ENCODE results near the gene POU2F2. TPM values are rescaled to one million over a fixed set of nuclear protein-coding genes. Genes with fewer than 3 reads are reported as not detected.

POU2F2 gene
- total RNA-seq, 1 donor from 2014 or later = 6.1 TPM

DNA sequence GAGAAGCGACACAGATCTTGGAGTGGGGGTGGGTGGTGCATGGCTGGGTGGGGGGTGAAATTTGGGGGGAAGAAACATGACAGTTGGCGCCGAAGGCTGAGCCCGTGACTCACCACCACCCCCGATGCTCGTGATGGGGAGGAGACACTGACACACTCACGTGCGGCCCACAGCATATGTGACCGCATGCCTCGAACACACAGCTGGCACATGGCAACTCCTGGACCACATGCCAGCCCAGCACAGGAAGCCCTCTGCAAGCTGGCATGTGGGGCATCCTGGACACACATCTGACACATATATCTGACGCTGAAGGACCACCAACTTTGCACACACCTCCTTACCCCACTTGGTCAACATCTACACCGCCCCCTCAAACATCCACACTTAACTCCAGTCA lies 61.0 kb downstream of the POU2F2 start:
- ATAC-seq = no peak
- no peaks in the 10 kb centered on the region for H3K36me3 ChIP-seq
- no peak for DNase-seq
- TF ChIP-seq, protein P1, sequence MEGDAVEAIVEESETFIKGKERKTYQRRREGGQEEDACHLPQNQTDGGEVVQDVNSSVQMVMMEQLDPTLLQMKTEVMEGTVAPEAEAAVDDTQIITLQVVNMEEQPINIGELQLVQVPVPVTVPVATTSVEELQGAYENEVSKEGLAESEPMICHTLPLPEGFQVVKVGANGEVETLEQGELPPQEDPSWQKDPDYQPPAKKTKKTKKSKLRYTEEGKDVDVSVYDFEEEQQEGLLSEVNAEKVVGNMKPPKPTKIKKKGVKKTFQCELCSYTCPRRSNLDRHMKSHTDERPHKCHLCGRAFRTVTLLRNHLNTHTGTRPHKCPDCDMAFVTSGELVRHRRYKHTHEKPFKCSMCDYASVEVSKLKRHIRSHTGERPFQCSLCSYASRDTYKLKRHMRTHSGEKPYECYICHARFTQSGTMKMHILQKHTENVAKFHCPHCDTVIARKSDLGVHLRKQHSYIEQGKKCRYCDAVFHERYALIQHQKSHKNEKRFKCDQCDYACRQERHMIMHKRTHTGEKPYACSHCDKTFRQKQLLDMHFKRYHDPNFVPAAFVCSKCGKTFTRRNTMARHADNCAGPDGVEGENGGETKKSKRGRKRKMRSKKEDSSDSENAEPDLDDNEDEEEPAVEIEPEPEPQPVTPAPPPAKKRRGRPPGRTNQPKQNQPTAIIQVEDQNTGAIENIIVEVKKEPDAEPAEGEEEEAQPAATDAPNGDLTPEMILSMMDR (IDR thresholded peaks at IDR 0.05) = no peak
- peaks cover 33% of the 10 kb centered on the region for H3K27me3 ChIP-seq (ENCODE audit: low read depth)
- no peak overlapping the region for H3K4me3 ChIP-seq
- intact Hi-C loops (cut with DNase I) = no loop called here
- H3K4me1 ChIP-seq = no peaks in the 10 kb centered on the region
- no peak overlapping the region for H3K27ac ChIP-seq
- no peaks in the 10 kb centered on the region for H3K9me3 ChIP-seq

DNA sequence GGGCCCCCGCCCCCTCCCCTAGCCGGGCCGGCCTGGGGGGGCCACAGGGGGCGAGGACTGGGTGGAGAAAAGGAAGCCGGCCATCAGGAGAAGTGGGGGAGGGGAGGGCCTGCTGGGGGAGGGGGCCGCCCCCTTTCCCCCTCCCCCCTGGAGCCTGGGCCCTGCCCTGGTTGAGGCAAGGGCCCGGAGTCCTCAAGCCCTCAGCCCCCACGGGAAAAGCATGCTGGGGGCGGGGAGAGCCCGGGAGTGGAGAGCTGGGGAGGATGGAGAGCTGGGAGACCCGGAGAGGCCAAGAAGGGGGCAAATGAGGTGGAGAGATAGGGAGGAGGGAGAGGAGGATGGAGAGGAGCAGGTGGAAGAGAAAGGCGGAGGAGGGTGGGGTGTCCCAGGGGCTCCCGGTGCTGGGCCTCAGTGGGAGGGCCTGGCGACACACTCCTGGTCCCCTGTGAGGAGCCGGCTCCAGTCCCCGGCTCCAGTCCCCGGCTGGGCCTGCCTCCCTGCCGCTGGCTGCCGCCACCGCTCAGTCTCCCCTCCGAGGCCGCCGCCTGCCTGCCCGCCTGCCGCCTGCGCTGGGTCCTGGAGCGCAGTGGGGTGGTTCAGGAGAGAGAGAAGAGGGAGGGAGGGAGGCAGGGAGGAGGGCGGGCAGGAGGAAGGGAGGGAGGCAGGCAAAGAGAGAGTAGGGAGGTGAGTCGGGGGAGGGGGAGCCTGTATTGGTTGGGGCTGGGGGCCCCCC lies 62.5 kb downstream of the POU2F2 start, which contains the start of gene GRIK5:
Gene GRIK5, minus strand, starts transcription at position 588 of the 733 bp plus-strand sequence. CDS start 4,436 bp downstream, outside the sequence.
- no peaks in the 10 kb centered on the region for H3K36me3 ChIP-seq
- no peaks in the 10 kb centered on the region for H3K9me3 ChIP-seq
- no peaks in the 10 kb centered on the region for H3K4me1 ChIP-seq
- TF ChIP-seq, protein P1 (IDR thresholded peaks at IDR 0.05) = no peak
- peaks cover 43% of the 10 kb centered on the region for H3K27me3 ChIP-seq (ENCODE audit: low read depth)
- H3K27ac ChIP-seq = no peak within 1 kb of the TSS
- intact Hi-C loops (cut with DNase I) = no loop called here
- DNase-seq (no peak), ATAC-seq (no peak)
- H3K4me3 ChIP-seq = peak within 1 kb of the TSS; percentile 6

DNA sequence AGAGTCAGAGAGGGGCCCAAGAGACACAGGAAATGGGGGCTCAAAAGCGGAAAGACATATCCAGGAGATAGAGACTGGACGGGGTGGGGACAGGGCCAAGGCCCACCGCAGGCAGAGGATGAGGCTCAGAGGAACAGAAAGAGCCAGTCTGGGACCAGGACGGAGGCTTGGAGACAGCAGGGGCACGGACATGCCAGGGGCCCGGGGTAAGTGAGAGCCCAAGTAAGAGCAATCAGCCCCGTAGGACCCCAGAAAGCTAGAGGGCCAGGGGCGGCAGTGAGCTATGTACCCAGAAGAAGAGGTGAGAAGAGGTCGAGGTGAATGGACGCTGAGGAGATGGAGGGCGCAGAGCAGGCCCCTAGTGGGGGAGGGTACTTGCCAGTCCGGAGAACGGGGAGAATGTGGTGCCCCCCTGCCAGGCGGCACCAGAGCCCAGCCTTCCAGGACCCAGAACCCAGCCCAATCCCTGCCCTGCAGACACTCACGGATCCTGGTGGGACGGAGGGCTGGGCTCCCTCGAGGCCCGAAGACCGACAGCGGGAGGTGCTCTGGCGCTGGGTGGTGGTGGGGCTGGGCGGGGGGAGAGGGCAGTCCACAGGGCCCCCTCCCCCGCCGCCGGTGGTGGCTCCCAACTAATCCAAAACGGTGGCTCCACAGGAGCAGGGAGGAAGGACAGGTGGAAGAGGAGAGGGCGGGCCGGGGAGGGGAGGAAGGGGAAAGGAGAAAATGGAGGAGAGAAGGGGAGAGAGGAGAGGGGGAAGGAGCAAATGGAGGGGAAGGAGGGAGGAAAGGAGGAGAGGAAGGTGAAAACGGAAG lies 63.3 kb downstream of the POU2F2 start:
- TF ChIP-seq, protein P1 (IDR thresholded peaks at IDR 0.05) = no peak
- no peak for ATAC-seq
- Histone ChIP-seq H3K36me3 (no peaks in the 10 kb centered on the region), H3K4me3 (no peak overlapping the region), H3K4me1 (no peaks in the 10 kb centered on the region), H3K27me3 (ENCODE audit: low read depth) (peaks cover 43% of the 10 kb centered on the region), H3K27ac (no peak overlapping the region), H3K9me3 (no peaks in the 10 kb centered on the region)
- intact Hi-C loops (cut with DNase I) = no loop called here
- DNase-seq = no peak

DNA sequence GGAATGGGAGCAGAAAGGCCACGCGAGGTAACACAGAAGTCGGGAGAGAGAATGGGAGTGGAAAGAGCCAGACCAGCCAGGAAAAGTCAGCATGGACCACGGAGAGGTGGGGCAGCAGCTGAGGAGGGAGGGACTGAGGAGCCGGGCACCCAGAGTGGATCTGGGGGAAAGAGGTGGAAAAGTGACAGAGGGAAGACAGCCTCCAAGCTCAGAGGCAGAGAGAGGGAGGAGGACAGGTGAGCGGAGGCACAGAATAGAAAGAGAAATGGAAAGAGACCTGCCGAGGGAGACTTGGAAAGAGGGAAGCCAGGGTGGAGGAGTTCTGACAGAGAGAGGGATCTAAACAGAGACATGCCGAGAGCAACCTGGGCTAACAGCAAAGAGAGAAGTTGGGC lies 63.9 kb downstream of the POU2F2 start:
- DNase-seq (no peak), ATAC-seq (no peak)
- intact Hi-C loops (cut with DNase I) = no loop called here
- Histone ChIP-seq H3K27me3 (ENCODE audit: low read depth) (peaks cover 43% of the 10 kb centered on the region), H3K4me3 (no peak overlapping the region), H3K9me3 (no peaks in the 10 kb centered on the region), H3K4me1 (no peaks in the 10 kb centered on the region), H3K27ac (no peak overlapping the region), H3K36me3 (no peaks in the 10 kb centered on the region)
- TF ChIP-seq, protein P1 (IDR thresholded peaks at IDR 0.05) = no peak

DNA sequence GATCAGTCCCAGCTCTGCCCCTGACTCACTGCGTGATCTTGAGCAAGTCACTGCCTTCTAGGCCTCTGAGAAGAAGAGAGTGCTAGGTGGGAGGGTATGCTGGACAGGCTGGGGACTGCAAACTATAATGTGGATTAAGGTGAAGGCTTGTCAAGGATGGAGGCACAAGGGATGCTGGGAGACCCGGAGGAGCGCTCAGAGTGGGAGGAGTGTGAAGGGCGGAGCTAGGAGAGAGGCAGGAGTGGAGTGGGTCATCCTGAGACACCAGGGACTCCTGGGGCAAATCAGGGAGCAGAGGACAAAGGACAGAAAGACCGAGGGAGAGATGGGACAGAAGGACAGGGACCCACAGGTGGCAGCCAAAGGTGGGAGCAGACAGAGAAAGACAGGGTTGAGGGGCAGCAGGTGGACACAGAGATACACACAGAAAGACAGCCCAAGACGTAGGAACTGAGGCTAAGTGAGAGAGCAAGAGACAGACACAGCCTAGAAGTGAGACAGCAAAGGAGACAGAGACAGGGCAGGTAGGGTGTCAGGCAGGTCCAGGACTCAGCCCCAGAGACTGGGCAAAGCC lies 64.8 kb downstream of the POU2F2 start:
- no peaks in the 10 kb centered on the region for H3K4me1 ChIP-seq

More for the DNA sequence above, 64.8 kb downstream of the POU2F2 start:
- TF ChIP-seq, protein P1 (IDR thresholded peaks at IDR 0.05) = no peak
- H3K27ac ChIP-seq = no peak overlapping the region
- intact Hi-C loops (cut with DNase I) = no loop called here
- peaks cover 43% of the 10 kb centered on the region for H3K27me3 ChIP-seq (ENCODE audit: low read depth)
- ATAC-seq (no peak), DNase-seq (no peak)
- no peak overlapping the region for H3K4me3 ChIP-seq
- H3K36me3 ChIP-seq = no peaks in the 10 kb centered on the region
- H3K9me3 ChIP-seq = no peaks in the 10 kb centered on the region
